ENCODE results near the gene PIR.

The PIR gene

GRCh38 chrX:15475021-15475420 lies 18.1 kb downstream of the PIR start (continued):
- TF ChIP-seq ZBTB11 (tag by site-specific recombination; conservative IDR thresholded peaks at IDR 0.05; ENCODE audit: low read depth), result no peak
- TF ChIP-seq ZBTB8A (tag by site-specific recombination; IDR thresholded peaks at IDR 0.05), result no peak
- no peak for TF ChIP-seq ZNF48 (tag by site-specific recombination; IDR thresholded peaks at IDR 0.05)

GRCh38 chrX:15474028-15474427 lies 19.1 kb downstream of the PIR start:
- H3K9me3 ChIP-seq (ENCODE audit: control insufficient read depth, insufficient read depth, low read depth, low read length), result no peaks in the 10 kb centered on the region
- H3K4me3 ChIP-seq (ENCODE audit: low read depth, low read length), result no peak overlapping the region
- peaks cover 0 to 9% of the 10 kb centered on the region in 2 experiments; a peak in 1 of 3 replicates for H3K36me3 ChIP-seq (ENCODE audit: control insufficient read depth in 2 of 2, insufficient read depth in 1 of 2, low read length in 2 of 2)
- ChIA-PET CTCF (interaction anchor here (1.0 to 1.1 kb wide), 2 partner anchors 91 to 125 kb away, joined by 3 to 6 read pairs; no protein-coding TSS in a partner anchor), POLR2A (no interaction called here)
- H3K27ac ChIP-seq (ENCODE audit: extremely low read depth, low read depth, low read length), result no peak overlapping the region
- TF ChIP-seq KLF16 (tag by site-specific recombination; IDR thresholded peaks at IDR 0.05) (no peak), EGR2 (tag by site-specific recombination; IDR thresholded peaks at IDR 0.05; ENCODE audit: low read depth) (no peak), ZNF48 (tag by site-specific recombination; IDR thresholded peaks at IDR 0.05) (no peak), ZBTB6 (tag by site-specific recombination; IDR thresholded peaks at IDR 0.05) (no peak), ZNF112 (tag by site-specific recombination; IDR thresholded peaks at IDR 0.05) (no peak), FEZF1 (tag by site-specific recombination; IDR thresholded peaks at IDR 0.05) (no peak), ZNF366 (tag by site-specific recombination; conservative IDR thresholded peaks at IDR 0.05) (no peak), ZSCAN16 (tag by site-specific recombination; IDR thresholded peaks at IDR 0.05) (no peak), ZSCAN18 (tag by site-specific recombination; IDR thresholded peaks at IDR 0.05) (no peak), ZNF292 (tag by site-specific recombination; IDR thresholded peaks at IDR 0.05; ENCODE audit: borderline replicate concordance, low read depth) (no peak), YY2 (tag by site-specific recombination; IDR thresholded peaks at IDR 0.05) (no peak), ZNF324 (tag by site-specific recombination; IDR thresholded peaks at IDR 0.05) (no peak), REPIN1 (tag by site-specific recombination; IDR thresholded peaks at IDR 0.05; ENCODE audit: low read depth) (no peak)
- H3K4me1 ChIP-seq (ENCODE audit: control insufficient read depth, insufficient read depth, low read length), result no peaks in the 10 kb centered on the region

GRCh38 chrX:15472531-15472930 lies 20.6 kb downstream of the PIR start:
- no peaks in the 10 kb centered on the region for H3K9me3 ChIP-seq (ENCODE audit: control insufficient read depth, insufficient read depth, low read depth, low read length)
- no peak overlapping the region for H3K4me3 ChIP-seq (ENCODE audit: low read depth, low read length)
- H3K36me3 ChIP-seq (ENCODE audit: control insufficient read depth in 2 of 2, insufficient read depth in 1 of 2, low read length in 2 of 2), result no peaks in the 10 kb centered on the region
- ChIA-PET CTCF (interaction anchor here (0.9 to 2.8 kb wide), 3 partner anchors 27 to 172 kb away, joined by 3 to 17 read pairs (median 5); no protein-coding TSS in a partner anchor), POLR2A (no interaction called here)
- H3K27ac ChIP-seq (ENCODE audit: extremely low read depth, low read depth, low read length), result no peak overlapping the region
- H3K4me1 ChIP-seq (ENCODE audit: control insufficient read depth, insufficient read depth, low read length), result no peaks in the 10 kb centered on the region
- no peak for TF ChIP-seq ZNF311 (tag by site-specific recombination; IDR thresholded peaks at IDR 0.05; ENCODE audit: borderline replicate concordance)
- no peak for TF ChIP-seq SP2 (tag by site-specific recombination; IDR thresholded peaks at IDR 0.05)
- TF ChIP-seq SETDB1 (IDR thresholded peaks at IDR 0.05; ENCODE audit: insufficient read length, low read length), result no peak
- no peak for TF ChIP-seq ZNF292 (tag by site-specific recombination; IDR thresholded peaks at IDR 0.05; ENCODE audit: borderline replicate concordance, low read depth)
- TF ChIP-seq ZFP3 (tag by site-specific recombination; IDR thresholded peaks at IDR 0.05; ENCODE audit: low read depth), result no peak

Data from HEK293 (cell line).